PC-3 (cell line): ENCODE results near the gene SKIC8.

Source experiments
- CTCF ChIP-seq: fragments of 300-600 bp; sonication (generic); conservative IDR thresholded peaks from 2 replicates; pipeline ENCODE4 v1.5.1; 2017; ENCODE audit warnings: antibody characterized with exemption, low read depth, mild to moderate bottlenecking, low read length
- EZH2 ChIP-seq: fragments of 300-600 bp; sonication (generic); IDR thresholded peaks from one replicate; pipeline ENCODE4 v1.6.1; 2017; ENCODE audit warnings: antibody characterized with exemption, mild to moderate bottlenecking, low read length; ENCODE audit not compliant: unreplicated experiment
- EZH2phosphoT487 ChIP-seq: fragments of 300-600 bp; sonication (generic); IDR thresholded peaks from 2 replicates; pipeline ENCODE4 v1.6.1; 2018; ENCODE audit warnings: mild to moderate bottlenecking, antibody characterized with exemption, low read length, borderline replicate concordance

GRCh38 chr15:78334845-78335244 lies 35.4 kb upstream of the SKIC8 start:
- no peak for TF ChIP-seq CTCF
- no peak for TF ChIP-seq EZH2
- TF ChIP-seq EZH2phosphoT487, result no peak
